ENCODE measurements around the gene FBXO42. TPM values are rescaled to one million over a fixed set of nuclear protein-coding genes. Genes with fewer than 3 reads are reported as not detected.
"Not testable (repeated sequence)": the region's sequence is repeated elsewhere in the genome, so short reads cannot be mapped to it uniquely, and the experiment has no call there.

The FBXO42 gene
- total RNA-seq, 1 donor from 2014 or later, result 36.6 TPM

GRCh38 chr1:16226129-16226489, 126.2 kb downstream of the FBXO42 start:
- TF ChIP-seq CTCF (IDR thresholded peaks at IDR 0.05), result no peak
- DNase-seq (ENCODE audit: low spot score in 2 of 2), result no peak
- no peaks in the 10 kb centered on the region for H3K9me3 ChIP-seq
- no peak overlapping the region for H3K4me3 ChIP-seq
- peaks cover 0 to 3% of the 10 kb centered on the region in 2 donors for H3K4me1 ChIP-seq
- intact Hi-C loops (cut with DNase I), result no loop called here
- peaks cover 13% of the 10 kb centered on the region for H3K27me3 ChIP-seq
- H3K36me3 ChIP-seq, result no peaks in the 10 kb centered on the region
- no peak overlapping the region for H3K27ac ChIP-seq

DNA sequence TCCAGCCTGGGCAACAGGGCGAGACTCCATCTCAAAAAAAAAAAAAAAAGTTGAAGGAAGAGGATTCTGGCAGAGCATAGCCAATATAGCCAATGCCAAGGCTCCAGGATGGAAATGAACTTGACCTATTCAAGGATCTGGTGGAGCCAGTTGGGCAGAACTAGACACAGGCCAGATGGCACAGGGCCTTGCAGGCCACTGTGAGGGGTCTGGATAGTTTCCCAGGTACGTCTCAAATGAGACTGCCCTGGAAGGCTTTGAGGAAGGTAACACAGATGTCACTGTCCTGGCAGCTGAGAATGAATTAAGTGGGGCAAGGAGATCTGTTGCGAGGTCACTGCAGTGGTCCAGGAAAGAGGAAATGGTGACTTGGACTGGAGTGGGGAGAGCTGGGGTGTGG, 127.8 kb downstream of the FBXO42 start:
- no peak overlapping the region for H3K4me3 ChIP-seq
- no peak for DNase-seq (ENCODE audit: low spot score in 2 of 2)
- no peaks in the 10 kb centered on the region for H3K36me3 ChIP-seq
- no peaks in the 10 kb centered on the region for H3K9me3 ChIP-seq
- H3K27me3 ChIP-seq, result peaks cover 13% of the 10 kb centered on the region
- no peak for TF ChIP-seq CTCF (IDR thresholded peaks at IDR 0.05)
- intact Hi-C loops (cut with DNase I), result no loop called here
- H3K27ac ChIP-seq, result no peak overlapping the region
- peaks cover 0 to 3% of the 10 kb centered on the region in 2 donors for H3K4me1 ChIP-seq

GRCh38 chr1:16222716-16223115, 129.6 kb downstream of the FBXO42 start:
- H3K4me3 ChIP-seq; intact Hi-C loops (cut with DNase I); H3K4me1 ChIP-seq; H3K36me3 ChIP-seq; H3K9me3 ChIP-seq; DNase-seq (ENCODE audit: low spot score in 2 of 2); H3K27me3 ChIP-seq; H3K27ac ChIP-seq: not testable (repeated sequence)

- H3K36me3 ChIP-seq, result no peaks in the 10 kb centered on the region
- H3K9me3 ChIP-seq, result no peaks in the 10 kb centered on the region
- no peak overlapping the region for H3K27ac ChIP-seq
- no peak for TF ChIP-seq CTCF (IDR thresholded peaks at IDR 0.05)
- no peaks in the 10 kb centered on the region for H3K4me1 ChIP-seq
- H3K27me3 ChIP-seq, result peaks cover under 1% of the 10 kb centered on the region
- DNase-seq (ENCODE audit: low spot score in 2 of 2), result no peak
- no peak overlapping the region for H3K4me3 ChIP-seq
- intact Hi-C loops (cut with DNase I), result no loop called here
Measured at GRCh38 chr1:16221499-16221898, 130.8 kb downstream of the FBXO42 start.

DNA sequence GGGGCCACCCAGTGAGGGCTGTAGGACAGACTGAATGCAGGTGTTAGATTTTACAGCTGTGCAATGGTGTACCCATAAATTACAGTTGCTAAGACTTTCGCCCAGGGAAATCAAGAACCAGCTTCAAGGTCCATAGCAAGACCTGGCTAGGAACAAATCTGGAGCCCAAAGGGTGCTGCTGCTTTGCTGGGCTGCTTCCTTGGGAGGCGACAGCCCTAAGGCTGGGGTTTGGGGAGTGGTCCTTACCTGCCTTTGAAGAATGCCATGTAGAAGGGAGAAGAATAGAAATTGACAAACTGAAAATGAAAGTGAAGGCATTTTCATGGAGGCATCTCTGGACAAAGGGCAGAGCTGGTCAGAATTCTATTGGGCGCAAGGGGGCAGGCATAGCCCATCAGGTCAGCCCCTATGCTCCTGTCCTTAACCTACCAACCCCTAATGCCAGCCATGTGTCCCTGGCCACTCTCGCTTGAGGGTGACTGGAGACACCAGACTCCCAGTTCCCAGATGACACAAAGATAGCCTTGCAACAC, 132.2 kb downstream of the FBXO42 start:
- H3K9me3 ChIP-seq, result no peaks in the 10 kb centered on the region
- no peaks in the 10 kb centered on the region for H3K27me3 ChIP-seq
- intact Hi-C loops (cut with DNase I), result no loop called here
- no peak for TF ChIP-seq CTCF (IDR thresholded peaks at IDR 0.05)
- no peak overlapping the region for H3K4me3 ChIP-seq
- no peak overlapping the region for H3K27ac ChIP-seq
- no peaks in the 10 kb centered on the region for H3K36me3 ChIP-seq
- no peak for DNase-seq (ENCODE audit: low spot score in 2 of 2)
- no peaks in the 10 kb centered on the region for H3K4me1 ChIP-seq

- TF ChIP-seq CTCF (IDR thresholded peaks at IDR 0.05), result no peak
- intact Hi-C loops (cut with DNase I), result no loop called here
- DNase-seq (ENCODE audit: low spot score in 2 of 2), result no peak
- no peaks in the 10 kb centered on the region for H3K27me3 ChIP-seq
- no peak overlapping the region for H3K4me3 ChIP-seq
- no peak overlapping the region for H3K27ac ChIP-seq
- H3K36me3 ChIP-seq, result no peaks in the 10 kb centered on the region
- H3K9me3 ChIP-seq, result no peaks in the 10 kb centered on the region
- H3K4me1 ChIP-seq, result no peaks in the 10 kb centered on the region
Measured at GRCh38 chr1:16218674-16219071, 133.6 kb downstream of the FBXO42 start.

Data from ascending aorta (tissue), 2 donors.